Renal pelvis (tissue), 4 donors: ENCODE data around the gene TSKU. TPM values are rescaled to one million over a fixed set of nuclear protein-coding genes. Genes with fewer than 3 reads are reported as not detected.
"Not testable (repeated sequence)": the region's sequence is repeated elsewhere in the genome, so short reads cannot be mapped to it uniquely, and the experiment has no call there.

ENCODE experiments used
- DNase-seq: peaks from one replicate; pipeline ENCODE4 v3.0.0-alpha.2; 2013
- polyA plus RNA-seq, 3 donors: library from polyadenylated mRNA; unstranded; fragments of 120-200 nt; gene quantifications; one replicate each; pipeline ENCODE4 v1.2.1, GENCODE V29; 2013; ENCODE audit not compliant: insufficient read length in 3 of 3

The TSKU gene
- polyA plus RNA-seq, 3 donors: 22.7 to 33.1 (median 28.6) TPM

GRCh38 chr11:76798671-76799065, 15.5 kb downstream of the TSKU start:
- no peak for DNase-seq

GRCh38 chr11:76799066-76799804, 16.1 kb downstream of the TSKU start:
- DNase-seq: peak; percentile 69

GRCh38 chr11:76800466-76801200, 17.5 kb downstream of the TSKU start:
- no peak for DNase-seq

GRCh38 chr11:76801225-76801624, 18.1 kb downstream of the TSKU start:
- no peak for DNase-seq

GRCh38 chr11:76801736-76802135, 18.6 kb downstream of the TSKU start:
- no peak for DNase-seq

- DNase-seq: no peak
These were observed 19.0 kb downstream of the TSKU start for GRCh38 chr11:76802151-76802550.

GRCh38 chr11:76802621-76803020, 19.5 kb downstream of the TSKU start:
- no peak for DNase-seq

GRCh38 chr11:76803023-76803422, 19.9 kb downstream of the TSKU start:
- no peak for DNase-seq

GRCh38 chr11:76803811-76804600, 20.9 kb downstream of the TSKU start:
- DNase-seq: no peak

GRCh38 chr11:76805206-76805913, 22.2 kb downstream of the TSKU start:
- no peak for DNase-seq

- no peak for DNase-seq
These were observed 23.0 kb downstream of the TSKU start for GRCh38 chr11:76806131-76806530.

- no peak for DNase-seq
These were observed 23.6 kb downstream of the TSKU start for GRCh38 chr11:76806608-76807205.

GRCh38 chr11:76807206-76807875, 24.2 kb downstream of the TSKU start:
- DNase-seq: peak; percentile 77

GRCh38 chr11:76808171-76808570, 25.0 kb downstream of the TSKU start:
- DNase-seq: no peak

- no peak for DNase-seq
These were observed 25.8 kb downstream of the TSKU start for GRCh38 chr11:76808996-76809395.

GRCh38 chr11:76810151-76810853, 27.1 kb downstream of the TSKU start:
- no peak for DNase-seq

- no peak for DNase-seq
These were observed 28.1 kb downstream of the TSKU start for GRCh38 chr11:76811259-76811658.

- DNase-seq: no peak
These were observed 31.3 kb downstream of the TSKU start for GRCh38 chr11:76814414-76814813.

- not testable (repeated sequence) for DNase-seq
These were observed 32.5 kb downstream of the TSKU start for GRCh38 chr11:76815678-76816077.

- DNase-seq: no peak
These were observed 37.0 kb downstream of the TSKU start for GRCh38 chr11:76820184-76820566.
